Sigmoid colon (tissue), 4 donors: ENCODE results near the gene PREX1.

ENCODE experiments used
- CTCF ChIP-seq, 4 experiments: fragments of 450-650 bp in 3 of 4; fragments of 200-600 bp in 1 of 4; IDR thresholded peaks; one replicate each; pipeline ENCODE4 v1.5.1; 2016 to 2019; ENCODE audit warnings: antibody characterized with exemption in 4 of 4, mild to moderate bottlenecking in 3 of 4, moderate library complexity in 2 of 4
- POLR2A ChIP-seq, 2 donors: fragments of 450-650 bp; IDR thresholded peaks; one replicate each; pipeline ENCODE4 v1.6.1; 2016; ENCODE audit warnings: antibody characterized with exemption in 2 of 2, mild to moderate bottlenecking in 2 of 2, moderate library complexity in 2 of 2
- POLR2AphosphoS5 ChIP-seq, 4 donors: sonication (generic); formaldehyde crosslinking; IDR thresholded peaks; one replicate each; pipeline ENCODE4 v1.6.1; 2017; ENCODE audit warnings: antibody characterized with exemption in 4 of 4

- TF ChIP-seq CTCF (IDR thresholded peaks at IDR 0.05) (no peak), POLR2A (IDR thresholded peaks at IDR 0.05) (no peak), POLR2AphosphoS5 (IDR thresholded peaks at IDR 0.05) (no peak)
Measured at GRCh38 chr20:48596334-48596898, 231.4 kb downstream of the PREX1 start.
